Erythroblast (primary cell): ENCODE measurements around the gene KRTAP3-2.

Experiments
- GATA1 ChIP-seq: IDR thresholded peaks from 2 replicates; pipeline ENCODE4 v1.6.1; 2011; ENCODE audit warnings: low read depth, mild to moderate bottlenecking, control low read depth, low read length, moderate library complexity
- POLR2A ChIP-seq: IDR thresholded peaks from 2 replicates; pipeline ENCODE4 v1.6.1; 2011; ENCODE audit warnings: mild to moderate bottlenecking, low read length

- TF ChIP-seq GATA1 (no peak), POLR2A (no peak)
These were observed 49.4 kb upstream of the KRTAP3-2 start for GRCh38 chr17:41049110-41049509.
